Heart right ventricle (tissue), 16 donors: Measurements from ENCODE around the gene OSBPL10. TPM values are rescaled to one million over a fixed set of nuclear protein-coding genes. Genes with fewer than 3 reads are reported as not detected.
A peak's percentile ranks its signal among the peaks of the same experiment; 100 is the strongest.

Experiments
- ATAC-seq, 8 donors: fragments of 200-7000 bp; cut with Tn5 transposase; one replicate each; pipeline ENCODE4 v1.9.1; 2020; ENCODE audit warnings: mild to moderate bottlenecking in 8 of 8, moderate library complexity in 8 of 8, moderate number of reproducible peaks in 1 of 8
- DNase-seq, 2 donors: peaks; one replicate each; pipeline ENCODE4 v3.0.0-alpha.2; 2020
- H3K27ac ChIP-seq, 10 donors: fragments of 200-600 bp; sonication (generic) in 2 of 10; one replicate each; pipeline versions ENCODE4 v1.5.0 to v1.8.0; 2020 to 2022; ENCODE audit warnings: mild to moderate bottlenecking in 3 of 10
- H3K27me3 ChIP-seq, 7 donors: fragments of 200-600 bp; one replicate each; pipeline ENCODE4 v1.8.0; 2021 to 2022; ENCODE audit warnings: mild to moderate bottlenecking in 2 of 7
- H3K36me3 ChIP-seq, 9 donors: fragments of 200-600 bp; sonication (generic) in 1 of 9; one replicate each; pipeline versions ENCODE4 v1.5.0 to v1.8.0; 2020 to 2022; ENCODE audit warnings: mild to moderate bottlenecking in 2 of 9
- H3K4me1 ChIP-seq, 9 donors: fragments of 200-600 bp; sonication (generic) in 1 of 9; one replicate each; pipeline versions ENCODE4 v1.5.0 to v1.8.0; 2020 to 2022; ENCODE audit warnings: mild to moderate bottlenecking in 4 of 9
- H3K4me3 ChIP-seq, 10 donors: fragments of 200-600 bp; sonication (generic) in 2 of 10; one replicate each; pipeline versions ENCODE4 v1.5.0 to v1.8.0; 2020 to 2022; ENCODE audit warnings: mild to moderate bottlenecking in 7 of 10, moderate library complexity in 2 of 10
- H3K9me3 ChIP-seq, 11 donors: fragments of 200-600 bp in 10 of 11; sonication (generic) in 2 of 11; one replicate each; pipeline versions ENCODE4 v1.5.0 to v1.8.0; 2013 to 2022; ENCODE audit warnings: mild to moderate bottlenecking in 2 of 11, control low read depth in 1 of 11, moderate library complexity in 1 of 11
- WGBS, 2 donors: extraction: QIAGEN DNeasy Blood & Tissue Kit; methylation state at CpG; one replicate each; pipeline ENCODE4 v1.1.7; 2013; ENCODE audit warnings: inconsistent platforms in 1 of 2; 5-methylcytosine and 5-hydroxymethylcytosine counted together
- intact Hi-C, 10 donors: fragments of 100-400 bp; cut with DNase I; formaldehyde crosslinking; loops; one replicate each; pipeline versions ENCODE4 v1.11.1 to v1.14.2; 2022
- polyA plus RNA-seq, 2 donors: library from polyadenylated mRNA; stranded (reverse); fragments of 200-250 nt; gene quantifications; one replicate each; pipeline ENCODE4 v1.2.3, GENCODE V29; 2013
- total RNA-seq, 10 donors: library from RNA; stranded (reverse); fragmentation: NEBNext Ultra II Directional in 3 of 10; extraction: Animal tissue kit (Norgen Biotek cat#: 25700) in 3 of 10; gene quantifications; one replicate each; pipeline versions ENCODE4 v1.2.1 to v1.2.4, GENCODE V29; 2021 to 2023
- TF ChIP-seq, protein P1 (sequence below), 9 donors: fragments of 200-600 bp; sonication (generic) in 2 of 9; IDR thresholded peaks; one replicate each; pipeline versions ENCODE4 v1.5.0 to v1.8.0; 2021 to 2022; ENCODE audit warnings: antibody characterized with exemption in 9 of 9, mild to moderate bottlenecking in 5 of 9, moderate library complexity in 1 of 9
- donor health status: Arrhythmogenic right ventricular cardiomyopathy.
- donor health status: ischemic (EF 13 %, LVEDD 7.1; RV severe dilation, severe dysfunction).
- donor health status: healthy with polysubstance abuse.
- donor health status: DM: no; HTN: yes; CAD: no.
- donor health status: DM: no; HTN: no; CAD: no.
- donor health status: ischemic (EF 25% LVEDD 6.9; RV normal size, moderate dysfunction).
- donor health status: ischemic (EF 25% LVEDD 5.7; RV mildly dilated, moderate dysfunction).
- donor health status: healthy.
- donor health status: DM: yes; HTN: yes; CAD: no.
- donor health status: Ischemic cardiomyopathy.
- donor health status: ischemic (EF 35%, LVEDD 5.7; RV mildly dilated, moderate dysfunction).
- donor health status: nonischemic (EF 11% LVEDD 7.7; RV severe dilation, severe dysfunction).
- donor health status: DM: yes; HTN: yes; CAD: no.
- donor health status: PGD.
- donor health status: ischemic (EF 29% LVEDD 5.4; RV normal size, mild dysfunction).
- donor health status: nonischemic (EF 23%, LVEDD 6.1; RV moderate dilation, normal function).

Gene OSBPL10
- total and polyA plus RNA-seq, 12 donors, result 1.2 to 8.5 (median 4.1) TPM

GRCh38 chr3:31671976-31672375, 309.1 kb downstream of the OSBPL10 start:
- ATAC-seq (no peak), DNase-seq (no peak)
- intact Hi-C loops, result no loop called here
- Histone ChIP-seq H3K4me3 (no peak overlapping the region), H3K27ac (no peak overlapping the region), H3K4me1 (peaks cover 0 to 21% (median 0%) of the 10 kb centered on the region in 9 donors), H3K36me3 (peaks cover 0 to 9% (median 0%) of the 10 kb centered on the region in 9 donors), H3K27me3 (no peaks in the 10 kb centered on the region), H3K9me3 (no peaks in the 10 kb centered on the region)
- TF ChIP-seq, protein P1, sequence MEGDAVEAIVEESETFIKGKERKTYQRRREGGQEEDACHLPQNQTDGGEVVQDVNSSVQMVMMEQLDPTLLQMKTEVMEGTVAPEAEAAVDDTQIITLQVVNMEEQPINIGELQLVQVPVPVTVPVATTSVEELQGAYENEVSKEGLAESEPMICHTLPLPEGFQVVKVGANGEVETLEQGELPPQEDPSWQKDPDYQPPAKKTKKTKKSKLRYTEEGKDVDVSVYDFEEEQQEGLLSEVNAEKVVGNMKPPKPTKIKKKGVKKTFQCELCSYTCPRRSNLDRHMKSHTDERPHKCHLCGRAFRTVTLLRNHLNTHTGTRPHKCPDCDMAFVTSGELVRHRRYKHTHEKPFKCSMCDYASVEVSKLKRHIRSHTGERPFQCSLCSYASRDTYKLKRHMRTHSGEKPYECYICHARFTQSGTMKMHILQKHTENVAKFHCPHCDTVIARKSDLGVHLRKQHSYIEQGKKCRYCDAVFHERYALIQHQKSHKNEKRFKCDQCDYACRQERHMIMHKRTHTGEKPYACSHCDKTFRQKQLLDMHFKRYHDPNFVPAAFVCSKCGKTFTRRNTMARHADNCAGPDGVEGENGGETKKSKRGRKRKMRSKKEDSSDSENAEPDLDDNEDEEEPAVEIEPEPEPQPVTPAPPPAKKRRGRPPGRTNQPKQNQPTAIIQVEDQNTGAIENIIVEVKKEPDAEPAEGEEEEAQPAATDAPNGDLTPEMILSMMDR (IDR thresholded peaks at IDR 0.05), result no peak
- 58 to 75% methylated on average over 6 of the region's 6 CpGs for WGBS, 2 donors

DNA sequence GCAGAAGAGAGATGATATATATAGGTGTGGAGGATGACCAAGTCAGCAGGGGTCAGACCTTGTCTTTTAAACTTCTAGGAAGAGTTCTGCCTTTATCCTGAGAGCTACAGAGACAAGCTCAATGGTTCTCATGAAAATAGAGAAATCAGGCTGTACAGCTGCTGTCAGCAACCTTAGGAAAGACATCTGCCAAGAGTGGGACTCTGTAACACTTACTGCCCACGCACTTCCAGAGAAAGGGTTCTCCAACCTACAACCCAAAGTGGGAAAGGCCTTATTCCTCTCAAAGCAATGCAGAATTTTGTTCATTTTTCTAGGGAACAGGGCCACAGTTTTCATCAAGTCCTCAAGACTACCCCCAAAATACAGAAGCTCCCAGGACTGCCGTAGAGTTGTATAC, 309.6 kb downstream of the OSBPL10 start:
- TF ChIP-seq, protein P1 (IDR thresholded peaks at IDR 0.05), result no peak
- Histone ChIP-seq H3K27me3 (no peaks in the 10 kb centered on the region), H3K4me3 (no peak overlapping the region), H3K27ac (no peak overlapping the region), H3K9me3 (no peaks in the 10 kb centered on the region), H3K36me3 (peaks cover 0 to 12% (median 0%) of the 10 kb centered on the region in 9 donors), H3K4me1 (peaks cover 0 to 21% (median 0%) of the 10 kb centered on the region in 9 donors)
- 94 to 99% methylated on average over 2 of the region's 2 CpGs for WGBS, 2 donors
- DNase-seq (no peak), ATAC-seq (no peak)
- intact Hi-C loops, result no loop called here

DNA sequence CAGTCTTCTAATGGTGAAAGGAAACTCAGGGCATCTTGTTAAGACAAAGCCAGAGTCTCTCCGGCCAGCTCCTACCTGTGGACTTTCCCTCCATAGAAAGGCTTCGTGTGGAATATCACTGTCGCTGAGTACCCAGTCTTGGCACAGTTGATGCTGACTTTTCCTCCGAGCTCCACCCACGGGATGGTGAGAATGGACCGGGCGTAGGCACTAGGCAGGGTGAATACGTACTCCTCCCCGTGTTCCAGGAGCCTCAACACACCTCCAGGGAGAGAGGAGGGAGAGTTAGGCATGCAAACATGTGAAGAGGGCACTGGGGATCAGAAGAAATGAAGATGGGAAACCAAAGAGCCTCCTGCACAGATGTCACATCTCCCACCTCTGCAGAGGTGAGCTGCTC, 310.3 kb downstream of the OSBPL10 start:
- Histone ChIP-seq H3K4me1 (peaks cover 0 to 21% (median 0%) of the 10 kb centered on the region in 9 donors), H3K4me3 (no peak overlapping the region), H3K27ac (no peak overlapping the region), H3K9me3 (no peaks in the 10 kb centered on the region), H3K36me3 (peaks cover 0 to 12% (median 0%) of the 10 kb centered on the region in 9 donors), H3K27me3 (no peaks in the 10 kb centered on the region)
- WGBS, 2 donors, result 85 to 88% methylated on average over 9 of the region's 9 CpGs
- TF ChIP-seq, protein P1 (IDR thresholded peaks at IDR 0.05), result no peak
- DNase-seq (no peak), ATAC-seq (no peak)
- intact Hi-C loops, result no loop called here

GRCh38 chr3:31670136-31670535, 310.9 kb downstream of the OSBPL10 start:
- ATAC-seq (peak in 3 of 8 donors; percentile 37 to 54 (median 48)), DNase-seq (no peak)
- H3K4me3 ChIP-seq, result no peak overlapping the region
- H3K9me3 ChIP-seq, result no peaks in the 10 kb centered on the region
- TF ChIP-seq, protein P1 (IDR thresholded peaks at IDR 0.05), result no peak
- H3K27ac ChIP-seq, result no peak overlapping the region
- WGBS, 2 donors, result 87 to 96% methylated on average over 1 of the region's 1 CpG
- peaks cover 0 to 12% (median 0%) of the 10 kb centered on the region in 9 donors for H3K36me3 ChIP-seq
- H3K27me3 ChIP-seq, result no peaks in the 10 kb centered on the region
- peaks cover 0 to 21% (median 0%) of the 10 kb centered on the region in 9 donors for H3K4me1 ChIP-seq
- intact Hi-C loops, result no loop called here
